ENCODE data around the gene ARHGEF11.

The ARHGEF11 gene

DNA sequence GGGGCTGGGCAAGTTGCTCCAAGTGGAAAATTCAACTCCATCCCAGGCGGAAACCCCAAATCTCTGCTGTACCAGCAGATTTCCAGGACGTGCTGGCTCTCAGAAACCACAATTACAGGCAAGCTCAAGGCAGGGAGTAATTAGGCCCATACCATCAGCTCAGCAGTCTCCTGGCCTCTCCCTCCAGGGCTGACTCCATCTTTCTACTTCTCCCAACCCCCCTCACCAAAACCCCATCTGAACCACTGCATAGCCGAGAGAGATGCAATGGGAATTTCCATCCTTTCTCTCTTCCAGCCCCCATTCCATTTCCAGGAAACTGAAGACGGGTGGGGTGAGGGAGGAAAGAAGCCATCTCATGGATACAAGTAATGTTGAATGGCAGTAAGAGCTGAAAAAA is 41.2 kb downstream of the ARHGEF11 start:
- no peaks in the 10 kb centered on the region for H4K20me1 ChIP-seq (ENCODE audit: insufficient read depth, low read length)
- H3K36me3 ChIP-seq (ENCODE audit: insufficient read depth, low read length), result no peaks in the 10 kb centered on the region
- no peaks in the 10 kb centered on the region for H3K9me3 ChIP-seq (ENCODE audit: insufficient read depth, low read length, severe bottlenecking)
- H3K4me3 ChIP-seq (ENCODE audit: low read depth in 1 of 2, low read length in 2 of 2), result no peak overlapping the region
- H3K4me1 ChIP-seq (ENCODE audit: insufficient read depth, low read length), result no peaks in the 10 kb centered on the region
- H3K4me2 ChIP-seq (ENCODE audit: insufficient read depth, low read length), result no peak overlapping the region
- no peaks in the 10 kb centered on the region for H3K79me2 ChIP-seq (ENCODE audit: insufficient read depth, low read length)
- no peak overlapping the region for H3K9ac ChIP-seq (ENCODE audit: low read depth, low read length)
- H3K27ac ChIP-seq (ENCODE audit: low read length), result no peak overlapping the region
- TF ChIP-seq, protein P1, sequence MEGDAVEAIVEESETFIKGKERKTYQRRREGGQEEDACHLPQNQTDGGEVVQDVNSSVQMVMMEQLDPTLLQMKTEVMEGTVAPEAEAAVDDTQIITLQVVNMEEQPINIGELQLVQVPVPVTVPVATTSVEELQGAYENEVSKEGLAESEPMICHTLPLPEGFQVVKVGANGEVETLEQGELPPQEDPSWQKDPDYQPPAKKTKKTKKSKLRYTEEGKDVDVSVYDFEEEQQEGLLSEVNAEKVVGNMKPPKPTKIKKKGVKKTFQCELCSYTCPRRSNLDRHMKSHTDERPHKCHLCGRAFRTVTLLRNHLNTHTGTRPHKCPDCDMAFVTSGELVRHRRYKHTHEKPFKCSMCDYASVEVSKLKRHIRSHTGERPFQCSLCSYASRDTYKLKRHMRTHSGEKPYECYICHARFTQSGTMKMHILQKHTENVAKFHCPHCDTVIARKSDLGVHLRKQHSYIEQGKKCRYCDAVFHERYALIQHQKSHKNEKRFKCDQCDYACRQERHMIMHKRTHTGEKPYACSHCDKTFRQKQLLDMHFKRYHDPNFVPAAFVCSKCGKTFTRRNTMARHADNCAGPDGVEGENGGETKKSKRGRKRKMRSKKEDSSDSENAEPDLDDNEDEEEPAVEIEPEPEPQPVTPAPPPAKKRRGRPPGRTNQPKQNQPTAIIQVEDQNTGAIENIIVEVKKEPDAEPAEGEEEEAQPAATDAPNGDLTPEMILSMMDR (IDR thresholded peaks at IDR 0.05; ENCODE audit: borderline replicate concordance, extremely low read depth, low read length, poor library complexity, severe bottlenecking), result no peak
- no peak for TF ChIP-seq EZH2 (IDR thresholded peaks at IDR 0.05; ENCODE audit: borderline replicate concordance, low read depth, low read length, severe bottlenecking)
- ATAC-seq (ENCODE audit: insufficient read depth, low read depth), result no peak
- no peak overlapping the region for H2AFZ ChIP-seq (ENCODE audit: low read depth, low read length)
- H3K27me3 ChIP-seq (ENCODE audit: insufficient read depth, low read length, poor library complexity), result peaks cover 28% of the 10 kb centered on the region
- DNase-seq, result no peak

- Histone ChIP-seq H3K36me3 (ENCODE audit: insufficient read depth, low read length) (no peaks in the 10 kb centered on the region), H3K27me3 (ENCODE audit: insufficient read depth, low read length, poor library complexity) (peaks cover 12% of the 10 kb centered on the region), H4K20me1 (ENCODE audit: insufficient read depth, low read length) (no peaks in the 10 kb centered on the region), H3K9me3 (ENCODE audit: insufficient read depth, low read length, severe bottlenecking) (no peaks in the 10 kb centered on the region), H3K27ac (ENCODE audit: low read length) (no peak overlapping the region), H3K4me2 (ENCODE audit: insufficient read depth, low read length) (no peak overlapping the region), H2AFZ (ENCODE audit: low read depth, low read length) (no peak overlapping the region), H3K9ac (ENCODE audit: low read depth, low read length) (no peak overlapping the region), H3K4me1 (ENCODE audit: insufficient read depth, low read length) (no peaks in the 10 kb centered on the region), H3K4me3 (ENCODE audit: low read depth in 1 of 2, low read length in 2 of 2) (no peak overlapping the region), H3K79me2 (ENCODE audit: insufficient read depth, low read length) (no peaks in the 10 kb centered on the region)
- no peak for ATAC-seq (ENCODE audit: insufficient read depth, low read depth)
- TF ChIP-seq, protein P1 (IDR thresholded peaks at IDR 0.05; ENCODE audit: borderline replicate concordance, extremely low read depth, low read length, poor library complexity, severe bottlenecking), result no peak
- no peak for TF ChIP-seq EZH2 (IDR thresholded peaks at IDR 0.05; ENCODE audit: borderline replicate concordance, low read depth, low read length, severe bottlenecking)
- DNase-seq, result no peak
Observed at GRCh38 chr1:157001304-157001703, 44.2 kb downstream of the ARHGEF11 start.

DNA sequence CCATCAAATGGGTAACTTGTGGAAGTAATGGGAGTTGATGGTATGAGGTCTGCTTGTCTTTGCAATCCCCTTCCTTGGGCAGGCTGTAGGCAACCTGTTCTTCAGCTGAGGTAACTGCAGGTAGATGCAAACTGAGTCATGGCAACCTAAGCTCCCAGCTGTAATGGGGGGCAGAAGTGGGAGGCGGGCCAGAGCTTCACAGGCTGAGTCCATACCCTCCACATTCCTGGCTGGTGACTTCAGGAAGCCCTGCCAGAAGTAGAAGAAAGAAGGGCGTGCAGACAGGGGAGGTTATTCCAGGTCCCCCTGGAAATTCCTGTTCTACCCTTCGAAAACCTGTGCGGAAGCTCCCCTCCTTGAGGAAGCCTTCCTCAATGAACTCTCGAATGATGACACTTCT is 44.9 kb downstream of the ARHGEF11 start:
- ATAC-seq (ENCODE audit: insufficient read depth, low read depth) (no peak), DNase-seq (no peak)
- Histone ChIP-seq H3K4me3 (ENCODE audit: low read depth in 1 of 2, low read length in 2 of 2) (no peak overlapping the region), H2AFZ (ENCODE audit: low read depth, low read length) (no peak overlapping the region), H3K4me1 (ENCODE audit: insufficient read depth, low read length) (no peaks in the 10 kb centered on the region), H3K36me3 (ENCODE audit: insufficient read depth, low read length) (no peaks in the 10 kb centered on the region), H3K79me2 (ENCODE audit: insufficient read depth, low read length) (no peaks in the 10 kb centered on the region), H3K27me3 (ENCODE audit: insufficient read depth, low read length, poor library complexity) (peaks cover 12% of the 10 kb centered on the region), H3K4me2 (ENCODE audit: insufficient read depth, low read length) (no peak overlapping the region), H4K20me1 (ENCODE audit: insufficient read depth, low read length) (no peaks in the 10 kb centered on the region), H3K9ac (ENCODE audit: low read depth, low read length) (no peak overlapping the region), H3K27ac (ENCODE audit: low read length) (no peak overlapping the region), H3K9me3 (ENCODE audit: insufficient read depth, low read length, severe bottlenecking) (no peaks in the 10 kb centered on the region)
- TF ChIP-seq EZH2 (IDR thresholded peaks at IDR 0.05; ENCODE audit: borderline replicate concordance, low read depth, low read length, severe bottlenecking), result no peak
- TF ChIP-seq, protein P1 (IDR thresholded peaks at IDR 0.05; ENCODE audit: borderline replicate concordance, extremely low read depth, low read length, poor library complexity, severe bottlenecking), result no peak

Data from DND-41 (cell line).